Measurements from ENCODE around the gene CAPN14.

Gene CAPN14, protein sequence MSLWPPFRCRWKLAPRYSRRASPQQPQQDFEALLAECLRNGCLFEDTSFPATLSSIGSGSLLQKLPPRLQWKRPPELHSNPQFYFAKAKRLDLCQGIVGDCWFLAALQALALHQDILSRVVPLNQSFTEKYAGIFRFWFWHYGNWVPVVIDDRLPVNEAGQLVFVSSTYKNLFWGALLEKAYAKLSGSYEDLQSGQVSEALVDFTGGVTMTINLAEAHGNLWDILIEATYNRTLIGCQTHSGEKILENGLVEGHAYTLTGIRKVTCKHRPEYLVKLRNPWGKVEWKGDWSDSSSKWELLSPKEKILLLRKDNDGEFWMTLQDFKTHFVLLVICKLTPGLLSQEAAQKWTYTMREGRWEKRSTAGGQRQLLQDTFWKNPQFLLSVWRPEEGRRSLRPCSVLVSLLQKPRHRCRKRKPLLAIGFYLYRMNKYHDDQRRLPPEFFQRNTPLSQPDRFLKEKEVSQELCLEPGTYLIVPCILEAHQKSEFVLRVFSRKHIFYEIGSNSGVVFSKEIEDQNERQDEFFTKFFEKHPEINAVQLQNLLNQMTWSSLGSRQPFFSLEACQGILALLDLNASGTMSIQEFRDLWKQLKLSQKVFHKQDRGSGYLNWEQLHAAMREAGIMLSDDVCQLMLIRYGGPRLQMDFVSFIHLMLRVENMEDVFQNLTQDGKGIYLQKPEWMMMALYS

DNA sequence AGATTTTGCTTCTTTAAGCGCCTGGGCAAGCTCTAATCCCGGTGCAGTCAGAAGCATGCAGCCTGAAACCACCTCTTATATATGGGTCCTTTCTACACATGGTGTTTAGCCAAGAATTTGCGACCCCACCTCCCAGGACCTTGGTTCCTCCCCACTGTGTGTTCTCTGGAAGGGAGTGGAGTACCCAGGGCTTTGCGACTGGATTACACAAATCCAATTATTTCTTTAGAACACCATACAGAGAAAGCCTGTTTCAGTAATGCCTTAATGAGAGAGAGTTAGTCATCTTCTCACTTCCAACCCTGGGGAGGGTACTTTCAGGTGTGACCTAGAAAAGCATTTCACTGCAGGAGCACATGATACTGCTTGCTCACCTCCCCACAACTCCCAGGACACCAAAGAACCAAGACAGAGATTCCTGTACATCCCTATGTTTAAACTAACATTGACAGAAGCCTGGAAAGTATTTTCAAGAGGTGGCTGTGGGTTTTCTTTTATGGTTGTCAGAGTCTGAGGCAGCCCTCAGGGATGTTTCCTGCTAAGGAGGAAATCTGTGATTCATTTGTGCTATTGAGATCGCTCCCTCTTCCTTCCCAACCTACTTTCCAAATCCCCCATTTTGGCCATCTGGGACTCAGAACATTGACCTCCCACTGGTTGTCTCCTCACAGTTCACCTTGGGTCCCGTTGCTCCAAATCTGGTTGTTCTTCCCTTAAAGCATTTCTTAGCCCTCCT is at the start of gene CAPN14:
Gene CAPN14, minus strand, starts transcription at position 51 of the 736 bp plus-strand sequence. CDS start 12,068 bp downstream, outside the sequence.
- DNase-seq: no peak

DNA sequence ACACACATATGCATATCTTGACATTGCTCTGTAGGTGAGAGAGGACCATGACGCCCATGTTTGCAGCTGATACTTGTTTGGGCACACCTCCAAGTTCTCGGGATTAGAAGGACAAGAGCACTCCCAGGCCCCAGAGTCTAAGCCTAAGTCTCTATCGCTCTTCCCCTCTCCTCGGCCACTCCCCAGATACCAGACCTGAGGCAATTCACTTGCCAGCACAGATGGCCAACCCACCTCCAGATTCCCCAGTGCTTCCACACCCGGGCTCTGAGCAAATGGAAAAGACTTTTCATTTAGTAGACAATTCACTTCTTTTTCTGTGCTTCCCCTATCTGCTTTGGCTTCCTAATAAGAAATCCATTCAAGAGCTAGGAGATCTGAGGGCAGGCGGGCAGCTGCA is 49.5 kb upstream of the CAPN14 start:
- no peak for DNase-seq

DNA sequence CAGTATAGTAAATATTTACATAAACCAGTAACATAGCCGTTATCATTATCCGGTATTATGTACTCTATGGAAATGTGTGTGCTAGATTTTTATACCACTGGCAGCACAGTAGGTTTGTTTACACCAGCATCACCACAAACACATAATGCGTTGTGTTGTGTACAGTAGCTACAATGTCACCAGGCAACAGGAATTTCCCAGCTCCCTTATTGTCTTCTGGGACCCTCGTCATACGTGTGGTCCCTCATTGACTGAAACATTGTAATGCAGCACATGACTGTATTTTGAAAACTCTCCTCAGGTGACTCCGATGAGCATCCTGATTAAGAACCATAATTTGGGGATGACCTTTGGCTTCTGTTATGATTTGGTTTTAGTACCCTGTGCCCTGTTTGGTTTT is 47.9 kb upstream of the CAPN14 start:
- DNase-seq: no peak

DNA sequence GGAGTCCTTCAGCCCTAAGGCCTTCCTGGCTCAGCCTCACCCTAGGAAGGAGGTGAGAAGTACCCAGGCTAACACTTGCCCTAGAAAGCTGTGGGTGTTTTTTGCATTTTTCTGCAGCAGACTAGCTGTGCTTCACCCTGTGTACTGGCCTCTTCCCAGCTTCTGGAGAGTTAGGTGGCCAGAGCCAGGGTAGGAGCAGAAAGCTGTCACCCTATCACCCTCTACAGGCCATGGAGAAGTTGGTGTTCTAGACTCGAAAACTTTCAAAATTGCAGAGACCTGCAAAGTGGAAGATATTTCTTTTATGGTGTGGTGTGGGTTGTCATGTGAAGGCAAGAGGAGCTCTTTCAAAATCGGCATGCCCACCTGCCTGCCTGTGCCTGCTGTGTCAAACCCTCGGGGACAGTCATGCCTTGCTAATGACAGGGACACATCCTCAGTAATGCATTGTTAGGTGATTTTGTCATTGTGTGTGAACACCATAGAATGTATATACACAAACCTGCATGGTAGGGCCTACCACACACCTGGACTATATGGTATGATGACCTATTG is 46.4 kb upstream of the CAPN14 start:
- no peak for DNase-seq

DNA sequence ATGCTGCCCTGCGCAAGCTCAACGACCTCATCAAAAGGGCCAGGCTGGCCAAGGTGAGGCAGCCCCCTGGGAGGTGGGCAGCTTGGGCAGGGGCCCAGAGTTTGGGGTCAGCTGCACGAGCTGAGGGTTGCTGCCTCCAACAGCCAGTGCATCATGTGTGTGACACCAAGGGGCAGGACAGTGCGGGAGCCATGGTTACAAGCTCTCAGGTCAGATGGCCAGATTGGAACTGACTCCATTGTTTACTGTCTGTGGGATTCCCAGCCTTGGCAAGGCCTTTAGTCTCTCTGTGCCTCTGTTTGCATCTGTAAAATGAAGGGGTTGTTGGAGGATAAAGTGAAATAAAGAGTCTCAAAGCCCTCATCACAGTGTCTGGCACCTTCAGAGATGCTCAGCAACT is 43.6 kb upstream of the CAPN14 start:
- no peak for DNase-seq

DNA sequence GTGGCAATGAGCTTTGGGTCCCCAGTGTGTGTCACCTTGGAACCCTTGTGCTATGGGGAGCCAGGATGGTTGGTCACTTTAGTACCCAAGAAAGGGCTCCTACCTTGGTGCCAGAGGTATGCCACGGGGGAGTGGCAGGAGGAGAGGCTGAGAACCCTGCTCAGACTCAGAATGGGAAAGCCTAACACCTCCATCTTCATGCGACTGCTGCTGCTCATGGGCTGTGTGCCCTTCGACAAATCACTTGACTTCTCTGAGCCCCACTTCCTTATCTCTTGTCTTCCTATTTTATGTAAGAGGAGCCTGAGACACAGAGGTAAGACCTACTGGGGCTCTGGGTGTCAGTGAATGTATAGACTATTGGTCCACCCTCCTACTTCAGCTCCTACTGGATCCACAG is 41.8 kb upstream of the CAPN14 start:
- no peak for DNase-seq

DNA sequence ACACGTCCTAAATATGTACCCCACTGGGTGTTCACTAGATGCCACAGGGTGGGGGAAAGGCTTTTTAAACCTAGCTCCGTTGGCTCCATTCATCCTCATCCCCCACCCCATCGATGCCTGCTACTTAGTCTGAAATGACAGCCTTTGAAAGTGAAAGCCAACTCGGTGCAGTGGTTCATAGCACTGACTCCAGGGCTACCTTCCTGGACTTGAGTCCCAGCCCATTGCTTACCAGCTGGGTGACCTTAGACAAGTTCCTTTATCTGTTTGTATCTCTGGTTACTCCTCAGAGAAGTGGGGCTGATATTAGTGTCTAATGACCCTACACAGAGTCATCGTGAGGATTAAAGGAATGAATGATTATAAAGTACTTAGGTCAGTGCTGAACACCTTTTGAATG is 41.0 kb upstream of the CAPN14 start:
- DNase-seq: no peak

DNA sequence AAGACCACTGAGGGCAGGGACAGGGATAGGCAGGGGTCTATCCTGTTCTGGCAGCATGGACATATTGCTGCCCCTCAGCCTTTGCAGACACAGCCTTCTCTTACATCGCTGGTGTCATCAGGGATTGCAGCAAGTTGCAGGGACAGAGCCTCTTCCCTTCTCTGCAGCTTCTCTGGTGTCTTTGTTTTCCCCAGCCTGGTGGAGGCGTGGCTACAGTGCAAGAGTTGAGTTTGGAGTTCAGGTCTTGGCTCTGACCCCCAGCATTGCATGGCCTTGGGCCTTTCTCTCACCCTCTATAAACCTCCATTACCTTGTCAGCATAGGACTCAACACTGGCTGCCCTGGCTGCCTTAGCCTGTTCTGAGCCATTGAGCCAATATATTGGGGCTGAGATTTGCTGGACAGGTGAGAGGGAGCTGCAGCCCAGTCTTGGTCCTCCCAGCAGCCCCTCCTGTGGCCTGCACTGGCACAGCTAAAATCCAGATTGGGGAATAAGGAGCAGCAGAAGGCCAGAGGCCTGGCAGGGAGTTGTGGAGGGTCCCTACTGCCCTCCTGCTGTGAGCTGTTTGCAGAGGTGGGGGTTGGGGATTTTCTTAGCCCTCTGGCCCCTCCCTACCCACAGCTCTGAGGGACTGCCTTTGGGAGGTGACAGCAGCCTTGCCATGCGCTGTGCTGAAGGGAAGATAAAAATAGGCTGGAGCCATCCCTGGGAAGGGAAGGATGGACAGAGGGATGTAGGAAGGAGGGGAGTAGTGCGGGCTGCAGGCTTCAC is 39.5 kb upstream of the CAPN14 start:
- no peak for DNase-seq

DNA sequence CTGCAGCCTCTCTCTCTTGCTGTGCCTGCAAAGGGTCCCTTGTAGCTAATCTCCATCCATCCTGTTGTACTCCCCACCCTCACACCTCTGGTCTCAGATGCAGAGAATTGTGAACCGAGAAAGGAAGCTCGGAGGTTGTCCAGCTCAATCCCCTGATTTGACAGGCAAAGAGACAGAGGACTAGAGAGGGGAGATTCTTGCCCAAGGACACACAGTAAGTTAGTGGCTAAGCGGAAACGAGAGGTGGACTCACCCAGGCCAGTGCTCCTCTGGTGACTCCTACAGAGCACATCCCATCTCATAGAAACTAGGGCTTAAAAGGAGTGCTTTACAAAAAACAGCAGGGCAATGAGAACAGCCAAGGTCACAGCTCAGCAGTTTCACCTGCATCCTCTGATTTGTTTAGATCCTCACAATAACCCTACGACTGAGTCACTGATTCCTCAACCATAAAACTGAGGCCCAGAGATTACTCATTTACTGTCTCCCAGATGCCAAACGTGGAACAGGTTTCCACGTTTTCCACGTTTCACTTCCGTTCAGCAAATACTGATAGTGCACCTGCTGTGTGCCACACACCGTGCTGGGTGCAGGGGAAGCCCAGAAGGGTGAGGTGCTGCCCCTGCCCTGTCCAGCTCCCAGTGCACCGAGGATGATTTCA is 38.7 kb upstream of the CAPN14 start:
- DNase-seq: no peak

DNA sequence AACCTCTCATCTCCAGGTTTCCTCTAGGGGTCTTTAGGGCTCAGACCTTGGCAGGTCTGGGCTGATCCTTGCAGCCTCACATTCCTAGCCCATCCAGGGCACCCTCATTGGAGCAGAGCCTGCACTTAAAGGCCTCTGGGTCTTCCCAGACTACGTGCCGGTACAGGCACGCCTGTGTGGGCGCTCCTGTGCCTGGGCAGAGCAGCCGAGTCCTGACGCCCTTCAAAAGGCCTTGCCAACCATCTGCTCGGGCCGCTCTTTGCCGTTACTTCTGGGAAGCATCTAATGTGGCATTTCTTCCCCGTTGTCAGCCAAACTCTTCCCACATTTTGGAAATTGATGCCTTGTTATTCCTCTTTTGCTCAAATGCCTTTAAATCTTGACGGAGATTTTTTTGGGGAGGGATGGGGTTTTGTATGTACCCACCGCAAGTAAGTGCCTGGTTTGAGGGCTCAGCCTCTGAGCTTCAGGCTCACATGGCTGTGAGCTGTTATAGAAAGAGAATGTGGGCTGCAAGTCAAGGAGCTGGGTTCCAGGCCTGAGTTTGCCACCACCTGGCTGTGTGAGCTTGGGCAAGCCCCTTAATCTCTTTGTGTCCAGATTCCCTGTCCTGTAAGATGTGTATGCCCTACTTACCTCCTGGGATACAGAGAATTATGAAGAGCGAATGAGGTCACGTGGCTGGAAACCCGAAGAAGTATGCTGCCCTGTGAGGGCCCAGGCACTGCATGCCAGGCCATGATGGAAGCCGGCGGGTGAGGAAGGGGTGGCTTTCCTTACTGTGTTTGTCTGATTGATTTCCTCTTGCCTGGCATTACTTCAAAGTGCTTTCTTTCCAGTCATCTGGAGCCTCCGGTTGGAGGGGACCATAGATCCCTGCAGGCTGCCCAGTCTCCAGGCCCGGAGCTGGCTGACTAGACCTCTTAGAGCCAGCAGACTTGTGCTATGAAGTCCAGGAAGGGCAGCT is 37.2 kb upstream of the CAPN14 start:
- DNase-seq: no peak

DNA sequence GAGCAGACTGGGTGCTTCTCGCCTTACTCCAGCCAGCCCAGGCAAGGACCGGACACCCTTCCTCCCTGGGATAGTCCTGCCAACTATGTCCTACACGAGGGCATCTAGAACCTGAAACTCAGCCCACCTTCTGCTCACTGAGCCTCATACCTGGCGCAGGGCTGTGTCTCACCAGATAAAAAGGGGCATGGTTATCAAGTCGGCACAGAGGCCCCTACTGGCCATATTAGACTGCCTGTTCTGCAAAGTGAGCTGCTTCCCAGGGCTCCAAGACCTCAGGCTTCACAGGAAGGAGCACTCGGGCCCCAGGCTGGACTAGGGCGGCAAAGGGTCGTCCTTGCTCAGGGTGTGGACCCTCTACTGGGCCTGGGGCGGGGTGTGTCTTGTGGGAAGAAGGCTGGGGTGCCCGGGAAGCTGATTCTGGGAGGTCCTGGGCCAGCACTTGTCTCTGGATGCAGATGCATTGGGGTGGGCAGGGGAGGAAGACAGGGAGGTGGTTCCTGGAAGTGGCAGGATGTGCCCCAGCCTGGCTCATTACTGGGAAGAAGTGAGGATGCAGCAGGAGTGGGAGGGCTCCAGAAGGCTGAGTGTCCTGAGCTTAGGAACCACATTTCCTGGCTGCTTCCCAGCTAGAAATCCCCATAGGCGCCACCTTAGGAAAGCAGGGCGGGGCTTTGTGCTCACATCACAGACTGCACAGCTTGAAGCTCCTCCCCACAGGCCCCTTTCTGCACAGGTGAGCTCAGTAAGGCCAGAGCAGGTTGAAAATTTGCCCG is 36.2 kb upstream of the CAPN14 start:
- no peak for DNase-seq

DNA sequence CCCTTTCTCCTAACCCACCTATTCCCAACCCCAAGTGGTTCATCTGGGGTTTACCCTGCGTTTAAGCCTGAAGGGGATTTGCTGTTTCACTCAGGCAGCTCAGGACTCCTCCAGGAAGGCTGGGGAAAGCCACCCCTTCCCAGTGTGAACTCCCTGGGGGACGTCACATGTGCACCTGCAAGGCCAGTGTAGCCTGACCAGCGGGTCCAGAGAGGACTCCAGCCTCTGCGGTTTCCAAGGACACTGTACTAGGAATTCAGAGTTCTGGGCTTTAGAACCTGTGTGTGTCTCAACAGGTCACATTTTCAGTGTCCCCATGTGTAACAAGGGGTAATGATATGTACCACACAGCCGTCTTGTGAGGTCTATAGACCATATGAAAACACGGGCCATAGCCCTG is 34.5 kb upstream of the CAPN14 start:
- DNase-seq: no peak

DNA sequence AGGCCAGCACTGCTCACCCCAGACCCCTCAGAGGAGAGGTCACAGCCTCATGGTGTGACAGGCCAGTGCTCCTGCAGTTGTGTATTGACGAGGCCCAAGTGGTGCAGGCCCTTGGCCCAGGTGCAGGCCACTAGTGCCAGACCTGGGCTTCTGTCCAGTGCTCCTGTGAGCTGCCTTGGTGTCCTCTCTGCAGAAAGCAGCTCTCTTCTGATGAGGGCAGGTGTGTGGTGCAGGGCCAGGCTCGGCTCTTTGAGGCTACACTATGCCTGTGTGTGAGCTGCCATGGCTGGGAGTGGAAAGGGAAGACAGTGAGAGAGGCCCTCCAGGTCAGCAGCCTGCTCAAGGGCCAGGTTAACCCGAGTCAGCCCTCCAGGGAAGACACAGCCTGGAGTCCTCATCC is 33.7 kb upstream of the CAPN14 start:
- DNase-seq: no peak

DNA sequence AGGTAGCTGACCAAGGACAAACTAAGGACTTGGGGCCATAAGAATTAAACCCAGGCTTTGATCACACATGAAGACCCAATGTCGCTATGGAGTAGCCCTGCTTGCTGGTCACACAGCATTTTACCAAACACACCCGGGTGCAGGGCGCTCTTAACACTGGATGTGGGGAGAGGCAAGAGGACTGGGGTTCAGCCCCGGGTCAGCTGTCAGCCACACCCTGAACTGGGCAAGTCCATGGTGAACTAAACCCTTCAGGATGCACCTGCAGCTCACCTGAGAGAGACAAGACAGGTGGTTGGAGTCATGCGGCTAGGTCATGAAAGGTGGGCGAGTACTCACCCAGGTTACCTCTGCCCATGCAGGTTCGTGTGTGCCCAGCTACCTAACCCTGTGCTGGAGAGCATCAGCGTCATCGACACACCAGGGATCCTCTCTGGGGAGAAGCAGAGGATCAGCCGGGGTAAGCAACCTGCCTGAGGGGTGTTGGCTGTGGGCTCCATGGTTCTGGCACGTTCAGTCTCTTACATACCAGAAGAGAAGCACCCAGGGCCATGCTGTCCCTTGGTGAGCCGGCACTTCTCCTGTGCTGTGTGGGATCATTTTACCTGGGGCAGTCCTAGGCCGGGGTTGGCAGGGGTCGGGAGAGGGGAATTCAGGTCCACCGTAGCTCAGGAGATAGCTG is 31.8 kb upstream of the CAPN14 start:
- DNase-seq: no peak

DNA sequence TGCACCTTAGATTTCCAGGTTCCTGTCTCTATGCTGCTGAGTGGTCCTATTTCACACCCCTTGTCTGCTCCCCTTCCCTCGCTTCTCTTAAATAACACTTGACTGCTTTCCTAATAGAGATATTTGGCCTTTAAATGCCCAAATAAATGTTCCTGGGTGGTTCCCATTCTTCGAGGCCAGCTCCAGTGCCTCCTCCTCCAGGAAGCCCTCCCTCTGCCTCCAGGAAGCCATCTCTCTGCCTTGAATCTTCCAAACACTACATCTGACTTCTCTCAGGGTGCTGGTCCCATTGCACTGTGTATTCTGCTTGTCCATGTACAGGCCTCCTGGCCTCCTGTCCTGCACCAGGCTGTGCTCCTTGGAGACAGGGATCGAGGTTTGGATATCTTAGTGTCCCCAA is 30.8 kb upstream of the CAPN14 start:
- DNase-seq: no peak

DNA sequence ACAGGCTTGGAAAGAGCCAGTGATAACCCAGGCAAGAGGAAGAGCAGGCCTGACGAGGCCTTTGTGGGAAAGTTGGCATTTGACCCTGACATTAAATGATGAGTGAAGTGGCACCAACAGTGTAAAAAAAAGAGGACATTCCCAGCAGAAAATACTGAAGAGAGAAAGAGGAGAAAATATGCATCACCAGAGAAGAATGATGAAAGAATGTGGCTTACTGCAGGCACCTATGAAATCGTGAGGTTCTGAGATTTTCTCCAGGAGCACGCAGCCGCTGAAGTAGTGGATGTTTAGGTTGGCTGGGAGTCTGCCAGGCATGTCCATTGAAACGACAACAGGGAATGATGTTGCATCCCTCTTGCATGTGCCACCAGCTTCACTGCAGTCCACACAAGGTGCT is 30.4 kb upstream of the CAPN14 start:
- no peak for DNase-seq

DNA sequence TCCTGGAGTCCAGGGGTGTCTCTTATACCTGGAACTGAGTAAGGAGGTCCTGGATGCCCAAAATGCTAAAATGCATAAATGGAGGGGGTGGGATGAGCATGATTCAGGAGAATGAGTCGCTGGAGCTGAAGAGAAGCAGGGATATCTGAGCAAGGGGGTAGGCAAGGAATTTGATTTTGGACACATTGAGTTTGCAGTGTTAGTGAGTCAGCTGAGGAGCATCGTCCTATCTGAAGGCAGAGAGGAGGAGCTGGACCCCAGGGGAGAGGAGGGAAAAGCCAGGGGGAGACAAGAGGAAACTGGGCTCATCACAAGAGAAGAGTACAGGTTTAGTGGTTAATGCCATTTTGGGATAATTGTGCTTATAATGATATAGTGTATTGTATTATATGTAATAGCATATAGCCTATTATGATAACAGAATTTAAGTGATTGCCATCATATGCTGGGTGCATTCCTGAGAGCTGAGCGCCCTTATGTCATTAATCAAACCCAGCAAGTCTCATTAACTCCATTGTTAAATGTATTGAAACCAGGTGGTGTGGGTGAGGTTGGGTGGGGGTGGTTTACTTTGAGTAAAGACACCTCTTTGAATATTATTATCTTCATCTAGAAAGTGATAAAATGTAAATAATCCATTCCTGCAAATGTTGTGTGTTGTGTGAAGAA is 29.0 kb upstream of the CAPN14 start:
- no peak for DNase-seq

DNA sequence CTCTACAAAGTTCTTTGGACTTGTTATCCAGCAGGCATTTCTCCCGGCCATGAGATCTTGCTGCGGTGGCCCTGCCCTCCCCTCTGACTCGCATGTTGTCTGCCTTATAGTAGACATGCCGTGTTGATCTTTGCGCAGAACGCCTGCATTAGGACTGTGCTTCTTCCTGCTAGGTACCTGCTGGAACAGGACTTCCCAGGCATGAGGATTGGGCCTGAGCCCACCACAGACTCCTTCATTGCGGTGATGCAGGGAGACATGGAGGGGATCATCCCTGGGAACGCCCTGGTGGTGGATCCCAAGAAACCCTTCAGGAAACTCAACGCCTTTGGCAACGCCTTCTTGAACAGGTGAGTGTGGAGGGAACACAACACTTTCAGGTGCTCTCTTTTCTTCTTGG is 26.8 kb upstream of the CAPN14 start:
- DNase-seq: no peak

DNA sequence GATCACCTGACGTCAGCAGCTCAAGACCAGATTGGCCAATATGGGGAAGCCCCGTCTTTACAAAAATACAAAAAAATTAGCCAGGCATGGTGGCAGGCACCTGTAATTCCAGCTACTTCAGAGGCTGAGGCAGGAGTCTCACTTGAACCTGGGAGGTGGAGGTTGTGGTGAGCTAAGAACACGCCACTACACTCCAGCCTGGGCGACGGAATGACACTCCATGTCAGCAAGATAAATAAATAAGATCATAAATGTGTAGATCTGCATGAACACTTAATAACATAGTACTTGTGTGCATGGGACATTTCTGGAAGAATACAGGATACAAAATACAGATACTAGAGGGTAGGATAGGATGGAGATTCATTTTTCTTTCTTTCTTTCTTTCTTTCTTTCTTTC is 25.7 kb upstream of the CAPN14 start:
- DNase-seq: no peak

Measured in NCI-H446 treated with DMSO at 0.1 percent for 48 hours (cell line).